ENCODE measurements around the gene PTPRE.

- no peak for TF ChIP-seq RFX5 (IDR thresholded peaks at IDR 0.05; ENCODE audit: low read depth, low read length)
- TF ChIP-seq CTCF (conservative IDR thresholded peaks at IDR 0.05; ENCODE audit: low read depth, low read length), result no peak
- TF ChIP-seq CHD1 (IDR thresholded peaks at IDR 0.05; ENCODE audit: low read depth, low read length), result no peak
- no peak for TF ChIP-seq POLR2A (IDR thresholded peaks at IDR 0.05; ENCODE audit: low read depth, low read length)
- no peak for TF ChIP-seq MAFK (IDR thresholded peaks at IDR 0.05; ENCODE audit: low read depth, low read length)
- TF ChIP-seq SMC3 (IDR thresholded peaks at IDR 0.05; ENCODE audit: low read depth, low read length), result no peak
- no peak for TF ChIP-seq USF2 (IDR thresholded peaks at IDR 0.05; ENCODE audit: low read depth, low read length)
- no peak for TF ChIP-seq FOS (IDR thresholded peaks at IDR 0.05; ENCODE audit: low read depth, low read length)
- TF ChIP-seq RCOR1 (IDR thresholded peaks at IDR 0.05; ENCODE audit: insufficient replicate concordance, low read length), result no peak
Observed at GRCh38 chr10:128115356-128115755, 208.5 kb downstream of the PTPRE start.
